Heart right ventricle (tissue), 16 donors: Measurements from ENCODE around the gene SLC25A30. TPM values are rescaled to one million over a fixed set of nuclear protein-coding genes. Genes with fewer than 3 reads are reported as not detected.

ENCODE experiments used
- ATAC-seq, 8 donors: fragments of 200-7000 bp; cut with Tn5 transposase; one replicate each; pipeline ENCODE4 v1.9.1; 2020; ENCODE audit warnings: mild to moderate bottlenecking in 8 of 8, moderate library complexity in 8 of 8, moderate number of reproducible peaks in 1 of 8
- DNase-seq, 2 donors: peaks; one replicate each; pipeline ENCODE4 v3.0.0-alpha.2; 2020
- H3K27ac ChIP-seq, 10 donors: fragments of 200-600 bp; sonication (generic) in 2 of 10; one replicate each; pipeline versions ENCODE4 v1.5.0 to v1.8.0; 2020 to 2022; ENCODE audit warnings: mild to moderate bottlenecking in 3 of 10
- H3K27me3 ChIP-seq, 7 donors: fragments of 200-600 bp; one replicate each; pipeline ENCODE4 v1.8.0; 2021 to 2022; ENCODE audit warnings: mild to moderate bottlenecking in 2 of 7
- H3K36me3 ChIP-seq, 9 donors: fragments of 200-600 bp; sonication (generic) in 1 of 9; one replicate each; pipeline versions ENCODE4 v1.5.0 to v1.8.0; 2020 to 2022; ENCODE audit warnings: mild to moderate bottlenecking in 2 of 9
- H3K4me1 ChIP-seq, 9 donors: fragments of 200-600 bp; sonication (generic) in 1 of 9; one replicate each; pipeline versions ENCODE4 v1.5.0 to v1.8.0; 2020 to 2022; ENCODE audit warnings: mild to moderate bottlenecking in 4 of 9
- H3K4me3 ChIP-seq, 10 donors: fragments of 200-600 bp; sonication (generic) in 2 of 10; one replicate each; pipeline versions ENCODE4 v1.5.0 to v1.8.0; 2020 to 2022; ENCODE audit warnings: mild to moderate bottlenecking in 7 of 10, moderate library complexity in 2 of 10
- H3K9me3 ChIP-seq, 11 donors: fragments of 200-600 bp in 10 of 11; sonication (generic) in 2 of 11; one replicate each; pipeline versions ENCODE4 v1.5.0 to v1.8.0; 2013 to 2022; ENCODE audit warnings: mild to moderate bottlenecking in 2 of 11, control low read depth in 1 of 11, moderate library complexity in 1 of 11
- CTCF ChIP-seq, 9 donors: fragments of 200-600 bp; sonication (generic) in 2 of 9; IDR thresholded peaks; one replicate each; pipeline versions ENCODE4 v1.5.0 to v1.8.0; 2021 to 2022; ENCODE audit warnings: antibody characterized with exemption in 9 of 9, mild to moderate bottlenecking in 5 of 9, moderate library complexity in 1 of 9
- WGBS, 2 donors: extraction: QIAGEN DNeasy Blood & Tissue Kit; methylation state at CpG; one replicate each; pipeline ENCODE4 v1.1.7; 2013; ENCODE audit warnings: inconsistent platforms in 1 of 2; 5-methylcytosine and 5-hydroxymethylcytosine counted together
- intact Hi-C, 10 donors: fragments of 100-400 bp; cut with DNase I; formaldehyde crosslinking; loops; one replicate each; pipeline versions ENCODE4 v1.11.1 to v1.14.2; 2022
- polyA plus RNA-seq, 2 donors: library from polyadenylated mRNA; stranded (reverse); fragments of 200-250 nt; gene quantifications; one replicate each; pipeline ENCODE4 v1.2.3, GENCODE V29; 2013
- total RNA-seq, 10 donors: library from RNA; stranded (reverse); fragmentation: NEBNext Ultra II Directional in 3 of 10; extraction: Animal tissue kit (Norgen Biotek cat#: 25700) in 3 of 10; gene quantifications; one replicate each; pipeline versions ENCODE4 v1.2.1 to v1.2.4, GENCODE V29; 2021 to 2023
- donor health status: Arrhythmogenic right ventricular cardiomyopathy.
- donor health status: ischemic (EF 13 %, LVEDD 7.1; RV severe dilation, severe dysfunction).
- donor health status: healthy with polysubstance abuse.
- donor health status: DM: no; HTN: yes; CAD: no.
- donor health status: DM: no; HTN: no; CAD: no.
- donor health status: ischemic (EF 25% LVEDD 6.9; RV normal size, moderate dysfunction).
- donor health status: ischemic (EF 25% LVEDD 5.7; RV mildly dilated, moderate dysfunction).
- donor health status: healthy.
- donor health status: DM: yes; HTN: yes; CAD: no.
- donor health status: Ischemic cardiomyopathy.
- donor health status: ischemic (EF 35%, LVEDD 5.7; RV mildly dilated, moderate dysfunction).
- donor health status: nonischemic (EF 11% LVEDD 7.7; RV severe dilation, severe dysfunction).
- donor health status: DM: yes; HTN: yes; CAD: no.
- donor health status: PGD.
- donor health status: ischemic (EF 29% LVEDD 5.4; RV normal size, mild dysfunction).
- donor health status: nonischemic (EF 23%, LVEDD 6.1; RV moderate dilation, normal function).

Gene SLC25A30
- total and polyA plus RNA-seq, 12 donors: 9.3 to 280 (median 157) TPM

- no peak for TF ChIP-seq CTCF (IDR thresholded peaks at IDR 0.05)
- Histone ChIP-seq H3K4me1 (peaks cover 0 to 71% (median 35%) of the 10 kb centered on the region in 9 donors), H3K27ac (peak overlapping the region in 1 of 10 donors; percentile 28), H3K27me3 (no peaks in the 10 kb centered on the region), H3K9me3 (no peaks in the 10 kb centered on the region), H3K36me3 (peaks cover 0 to 94% (median 32%) of the 10 kb centered on the region in 9 donors), H3K4me3 (no peak overlapping the region)
- DNase-seq (no peak), ATAC-seq (no peak)
- intact Hi-C loops: loop anchor here in 1 of 10 donors (5.0 kb wide), 1 partner anchor 57 kb away; the partner anchor contains the start of gene TPT1
- whole genome bisulfite sequencing, 2 donors: 86 to 90% methylated on average over 4 of the region's 4 CpGs
These were observed 19.3 kb downstream of the SLC25A30 start for GRCh38 chr13:45398877-45399276.

DNA sequence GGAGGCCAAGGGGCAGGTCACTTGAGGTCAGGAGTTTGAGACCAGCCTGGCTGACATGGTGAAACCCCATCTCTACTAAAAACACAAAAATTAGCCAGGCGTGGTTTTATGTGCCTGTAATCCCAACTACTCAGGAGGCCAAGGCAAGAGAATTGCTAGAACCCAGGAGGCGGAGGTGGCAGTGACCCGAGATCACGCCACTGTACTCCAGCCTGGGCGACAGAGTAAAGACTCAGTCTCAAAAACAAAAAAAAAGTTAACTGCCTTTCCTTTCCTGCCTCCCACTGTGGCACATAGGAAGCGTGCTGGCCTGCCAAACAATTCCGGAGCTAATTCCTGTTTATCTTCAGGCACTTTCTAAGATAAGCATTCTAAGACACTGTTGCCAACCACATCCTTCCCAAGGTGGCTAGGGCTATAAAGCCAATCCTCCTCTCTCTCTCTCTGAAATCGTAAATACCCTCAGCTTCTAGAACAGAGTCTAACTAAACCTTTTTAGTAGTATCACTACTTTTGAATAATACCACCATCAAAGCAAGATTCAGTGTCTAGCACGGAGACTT lies 21.6 kb downstream of the SLC25A30 start:
- Histone ChIP-seq H3K4me3 (no peak overlapping the region), H3K4me1 (peaks cover 0 to 78% (median 35%) of the 10 kb centered on the region in 9 donors), H3K27ac (peak overlapping the region; percentile 8 to 75 (median 56)), H3K27me3 (no peaks in the 10 kb centered on the region), H3K9me3 (no peaks in the 10 kb centered on the region), H3K36me3 (peaks cover 0 to 83% (median 30%) of the 10 kb centered on the region in 9 donors)
- ATAC-seq (peak in 4 of 8 donors; percentile 10 to 43 (median 20)), DNase-seq (no peak)
- intact Hi-C loops: loop anchor here in 1 of 10 donors (5.0 kb wide), 1 partner anchor 54 kb away; the partner anchor contains the start of gene TPT1
- 35 to 42% methylated on average over 9 of the region's 9 CpGs for WGBS, 2 donors
- no peak for TF ChIP-seq CTCF (IDR thresholded peaks at IDR 0.05)

- no peak overlapping the region for H3K4me3 ChIP-seq
- peak in 1 of 2 donors; percentile 29 for DNase-seq
- intact Hi-C loops: no loop called here
- peak in 5 of 8 donors; percentile 46 to 71 (median 54) for ATAC-seq
- no peaks in the 10 kb centered on the region for H3K9me3 ChIP-seq
- peaks cover 0 to 68% (median 21%) of the 10 kb centered on the region in 9 donors for H3K36me3 ChIP-seq
- H3K27me3 ChIP-seq: no peaks in the 10 kb centered on the region
- H3K4me1 ChIP-seq: peaks cover 0 to 63% (median 23%) of the 10 kb centered on the region in 9 donors
- 38 to 39% methylated on average over 4 of the region's 4 CpGs for WGBS, 2 donors
- peak; percentile 4 to 72 (median 64) for TF ChIP-seq CTCF (IDR thresholded peaks at IDR 0.05)
- peak overlapping the region in 2 of 10 donors; percentile 1 to 50 for H3K27ac ChIP-seq
These were observed 24.1 kb downstream of the SLC25A30 start for GRCh38 chr13:45393941-45394570.

- TF ChIP-seq CTCF (IDR thresholded peaks at IDR 0.05): no peak
These were observed 25.4 kb downstream of the SLC25A30 start for GRCh38 chr13:45392811-45393210.

More at GRCh38 chr13:45392811-45393210, 25.4 kb downstream of the SLC25A30 start:
- Histone ChIP-seq H3K36me3 (peaks cover 0 to 62% (median 10%) of the 10 kb centered on the region in 9 donors), H3K9me3 (no peaks in the 10 kb centered on the region), H3K27ac (peak overlapping the region in 4 of 10 donors; percentile 24 to 43 (median 38)), H3K4me1 (peaks cover 0 to 64% (median 26%) of the 10 kb centered on the region in 9 donors), H3K27me3 (no peaks in the 10 kb centered on the region), H3K4me3 (no peak overlapping the region)
- peak in 2 of 8 donors; percentile 22 to 23 for ATAC-seq
- 58 to 61% methylated on average over 5 of the region's 5 CpGs for WGBS, 2 donors
- DNase-seq: no peak
- intact Hi-C loops: no loop called here
